ENCODE measurements around the gene ADGRG4.
"Not testable (repeated sequence)": the region's sequence is repeated elsewhere in the genome, so short reads cannot be mapped to it uniquely, and the experiment has no call there.

Gene ADGRG4

DNA sequence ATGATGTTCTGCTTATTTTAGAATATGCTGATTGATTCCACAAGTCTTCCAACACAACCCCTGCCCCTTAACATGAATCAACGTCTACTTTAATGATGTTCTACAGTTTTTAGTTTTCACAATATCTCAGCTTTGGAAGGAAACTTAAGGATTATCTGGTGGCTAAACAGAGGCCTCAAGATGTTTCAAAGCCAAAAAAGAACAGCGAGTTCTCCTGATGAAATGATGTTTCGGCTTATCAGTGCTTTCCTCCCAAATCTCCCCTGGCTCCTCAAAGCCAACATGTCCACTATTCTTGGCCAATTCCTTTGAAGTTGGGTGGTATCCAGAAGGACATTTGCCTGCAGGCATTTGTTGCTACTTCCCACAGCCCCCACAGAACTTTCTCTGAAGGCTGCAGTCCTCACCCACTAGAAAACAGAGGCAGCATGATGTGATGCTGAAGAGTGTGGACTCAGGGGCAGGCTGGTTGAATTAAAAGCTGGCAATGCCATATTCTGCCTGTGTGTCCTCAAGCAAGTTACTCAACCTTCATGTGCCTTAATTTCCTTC is 87.3 kb downstream of the ADGRG4 start:
- DNase-seq (ENCODE audit: low read depth): no peak

GRCh38 chrX:136390921-136391320 is 90.2 kb downstream of the ADGRG4 start:
- no peak for DNase-seq (ENCODE audit: low read depth)

DNA sequence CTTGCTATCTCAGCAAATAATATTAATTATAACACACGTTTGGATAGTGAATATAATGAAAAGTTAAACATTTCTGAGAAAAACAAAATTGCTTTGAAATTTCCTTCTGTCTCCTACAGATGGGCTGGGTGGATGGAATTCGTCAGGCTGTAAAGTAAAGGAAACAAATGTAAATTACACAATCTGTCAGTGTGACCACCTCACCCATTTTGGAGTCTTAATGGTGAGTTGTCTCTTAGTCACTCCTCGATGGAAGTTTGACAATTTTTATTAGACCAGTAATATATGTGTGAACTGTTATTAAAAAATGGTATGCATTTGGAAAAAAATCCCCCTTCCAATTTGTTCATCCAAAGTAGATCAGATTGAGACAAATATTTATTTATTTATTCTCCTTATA is 94.5 kb downstream of the ADGRG4 start:
- DNase-seq (ENCODE audit: low read depth): no peak

DNA sequence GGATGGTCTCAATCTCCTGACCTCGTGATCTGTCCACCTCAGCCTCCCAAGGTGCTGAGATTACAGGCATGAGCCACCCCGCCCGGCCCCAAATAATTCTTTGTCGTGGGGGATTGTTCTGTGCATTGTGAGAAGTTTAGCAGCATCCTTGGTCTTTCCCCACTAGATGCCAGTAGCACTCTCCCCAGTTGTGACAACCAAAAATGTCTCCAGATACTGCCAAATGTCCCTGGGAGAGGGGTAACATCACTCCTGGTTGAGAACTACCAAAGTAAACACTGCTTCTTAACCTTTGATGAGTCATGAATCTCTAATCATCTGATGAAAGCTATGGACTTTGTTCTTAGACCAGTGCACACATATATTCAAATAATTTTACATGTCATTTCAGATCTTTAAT is 96.2 kb downstream of the ADGRG4 start:
- DNase-seq (ENCODE audit: low read depth): no peak

- DNase-seq (ENCODE audit: low read depth): no peak
Observed at GRCh38 chrX:136405126-136405525, 104.4 kb downstream of the ADGRG4 start.

GRCh38 chrX:136417806-136418205 is 117.0 kb downstream of the ADGRG4 start:
- DNase-seq (ENCODE audit: low read depth): no peak

DNA sequence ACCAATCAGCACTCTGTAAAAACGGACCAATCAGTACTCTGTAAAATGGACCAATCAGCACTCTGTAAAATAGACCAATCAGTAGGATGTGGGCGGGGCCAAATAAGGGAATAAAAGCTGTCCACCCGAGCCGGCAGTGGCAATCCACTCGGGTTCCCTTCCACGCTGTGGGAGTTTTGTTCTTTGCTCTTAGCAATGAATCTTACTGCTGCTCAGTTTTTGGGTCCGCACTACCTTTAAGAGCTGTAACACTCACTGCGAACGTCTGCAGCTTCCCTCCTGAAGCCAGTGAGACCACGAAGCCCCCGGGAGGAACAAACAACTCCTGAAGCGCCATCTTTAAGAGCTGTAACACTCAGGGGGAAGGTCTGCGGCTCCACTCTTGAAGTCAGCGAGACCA is 120.6 kb downstream of the ADGRG4 start:
- DNase-seq (ENCODE audit: low read depth): no peak

- DNase-seq (ENCODE audit: low read depth): no peak
Observed at GRCh38 chrX:136423724-136424123, 123.0 kb downstream of the ADGRG4 start.

GRCh38 chrX:136425996-136426395 is 125.2 kb downstream of the ADGRG4 start:
- no peak for DNase-seq (ENCODE audit: low read depth)

- no peak for DNase-seq (ENCODE audit: low read depth)
Observed at GRCh38 chrX:136431625-136432024, 130.9 kb downstream of the ADGRG4 start.

GRCh38 chrX:136437774-136438173 is 137.0 kb downstream of the ADGRG4 start:
- DNase-seq (ENCODE audit: low read depth): no peak

GRCh38 chrX:136438192-136438591 is 137.4 kb downstream of the ADGRG4 start:
- no peak for DNase-seq (ENCODE audit: low read depth)

DNA sequence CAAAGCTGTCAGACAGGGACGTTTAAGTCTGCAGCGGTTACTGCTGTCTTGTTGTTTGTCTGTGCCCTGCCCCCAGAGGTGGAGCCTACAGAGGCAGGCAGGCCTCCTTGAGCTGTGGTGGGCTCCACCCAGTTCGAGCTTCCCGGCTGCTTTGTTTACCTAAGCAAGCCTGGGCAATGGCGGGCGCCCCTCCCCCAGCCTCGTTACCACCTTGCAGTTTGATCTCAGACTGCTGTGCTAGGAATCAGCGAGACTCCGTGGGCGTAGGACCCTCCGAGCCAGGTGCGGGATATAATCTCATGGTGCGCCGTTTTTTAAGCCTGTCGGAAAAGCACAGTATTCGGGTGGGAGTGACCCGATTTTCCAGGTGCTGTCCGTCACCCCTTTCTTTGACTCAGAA is 144.9 kb downstream of the ADGRG4 start:
- not testable (repeated sequence) for DNase-seq (ENCODE audit: low read depth)

GRCh38 chrX:136446208-136446607 is 145.4 kb downstream of the ADGRG4 start:
- DNase-seq (ENCODE audit: low read depth): no peak

DNA sequence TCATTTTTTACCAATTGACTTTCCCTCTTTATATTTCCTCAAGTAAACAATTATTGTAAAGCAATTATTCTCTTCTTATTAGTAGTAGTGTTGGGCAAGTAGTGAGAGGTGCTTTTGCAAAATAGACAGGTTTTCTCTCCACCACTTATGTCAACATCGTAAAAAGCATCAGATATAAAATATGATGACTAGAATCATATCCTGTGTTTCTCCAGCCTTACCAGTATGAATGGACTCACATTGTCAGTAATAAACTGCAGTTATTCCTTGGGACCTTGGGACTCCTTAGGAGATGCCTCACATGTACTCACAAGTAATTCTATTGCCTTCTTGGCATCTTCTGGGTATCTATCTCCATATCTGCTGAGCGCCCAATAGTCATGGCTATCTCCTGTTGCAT is 146.5 kb downstream of the ADGRG4 start:
- DNase-seq (ENCODE audit: low read depth): no peak

- no peak for DNase-seq (ENCODE audit: low read depth)
Observed at GRCh38 chrX:136447968-136448367, 147.2 kb downstream of the ADGRG4 start.

DNA sequence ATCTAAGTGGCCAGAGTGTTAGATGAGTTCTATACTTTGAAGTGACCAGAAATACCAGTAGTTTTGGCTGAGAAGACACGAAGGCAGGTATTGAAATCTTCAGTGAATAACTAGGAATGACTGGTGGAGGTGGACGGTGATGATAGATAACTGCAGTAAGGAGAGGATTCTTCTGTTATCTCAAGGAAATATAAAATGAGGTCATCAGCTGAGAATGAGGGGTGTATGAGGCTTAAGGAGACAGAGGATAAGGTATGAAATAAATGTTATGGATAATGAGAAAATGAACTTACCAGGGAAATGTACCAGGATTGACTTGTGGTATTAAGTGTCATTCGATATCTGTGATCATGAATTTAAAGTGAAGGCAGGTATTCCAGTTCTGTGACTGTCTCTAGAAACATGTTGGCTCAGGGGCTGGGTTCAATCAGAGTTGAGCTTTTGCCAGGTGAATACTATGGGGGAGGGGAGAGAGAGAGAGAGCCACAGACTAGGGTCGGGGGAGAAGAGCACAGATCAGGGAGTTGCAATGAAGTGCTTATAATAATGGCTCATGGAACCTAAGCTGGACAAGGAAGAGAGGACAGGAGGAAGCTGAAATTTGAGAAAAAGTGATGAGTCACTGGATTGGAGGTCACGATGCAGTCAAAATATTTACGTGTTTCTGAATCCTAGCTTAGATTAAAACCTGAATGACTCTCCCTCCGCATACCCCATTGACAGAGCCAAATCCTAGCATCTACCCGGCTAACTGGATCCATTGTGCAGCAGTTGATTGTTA is 149.5 kb downstream of the ADGRG4 start:
- no peak for DNase-seq (ENCODE audit: low read depth)

DNA sequence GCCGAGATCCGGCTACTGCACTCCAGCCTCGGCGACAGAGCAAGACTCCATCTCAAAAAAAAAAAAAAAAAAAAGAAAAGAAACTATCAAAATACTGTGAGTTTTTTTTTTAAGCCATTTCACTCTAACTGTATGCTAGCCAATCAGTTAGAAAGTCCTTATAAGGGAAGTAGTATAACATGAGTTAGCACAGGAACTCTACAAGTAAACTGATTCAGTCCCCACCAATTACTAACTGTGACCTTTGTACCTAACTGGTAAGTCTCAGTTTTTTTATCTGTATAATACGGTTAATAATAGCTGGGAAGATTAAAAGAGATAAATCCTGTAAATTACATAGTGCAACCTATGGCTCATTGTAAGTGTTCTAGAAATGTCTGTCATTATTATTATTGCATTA is 151.9 kb downstream of the ADGRG4 start:
- DNase-seq (ENCODE audit: low read depth): no peak

GRCh38 chrX:136453114-136453513 is 152.4 kb downstream of the ADGRG4 start:
- DNase-seq (ENCODE audit: low read depth): no peak

DNA sequence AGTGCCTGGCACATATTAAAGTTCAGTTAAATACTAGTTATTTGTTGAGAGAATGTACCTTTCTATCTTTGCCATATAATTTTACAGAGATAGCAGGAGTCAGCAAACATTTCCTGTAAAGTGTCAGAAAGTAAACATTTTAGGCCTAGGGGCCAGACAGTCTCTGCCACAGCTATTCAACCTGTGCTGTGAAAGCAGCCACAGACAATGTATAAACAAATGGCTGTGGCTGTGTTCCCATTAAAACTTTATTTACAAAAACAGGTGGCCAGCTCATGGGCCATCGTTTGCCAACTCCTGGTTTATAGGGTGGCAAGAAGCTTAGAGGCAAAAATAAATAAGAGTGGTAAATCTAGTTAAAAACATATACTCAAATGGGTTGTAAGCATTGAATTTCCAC is 153.0 kb downstream of the ADGRG4 start:
- no peak for DNase-seq (ENCODE audit: low read depth)

DNA sequence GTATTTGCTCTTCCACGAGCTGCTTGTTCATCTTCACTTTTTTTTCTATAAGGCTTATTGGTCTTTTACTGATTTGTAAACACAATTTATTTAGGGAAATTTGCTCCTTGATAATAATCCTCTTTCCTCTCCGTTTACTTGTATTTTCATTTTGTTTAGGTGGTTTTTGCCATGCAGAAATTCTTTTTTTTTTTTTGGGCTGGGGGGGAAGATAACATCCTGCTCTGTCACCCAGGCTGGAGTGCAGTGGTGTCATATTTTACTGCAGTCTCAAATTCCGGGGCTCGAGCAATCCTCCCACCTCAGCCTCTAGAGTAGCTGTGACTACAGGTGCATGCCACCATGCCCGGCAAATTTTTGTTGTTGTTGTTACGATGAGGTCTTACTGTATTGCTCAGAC is 155.4 kb downstream of the ADGRG4 start:
- DNase-seq (ENCODE audit: low read depth): no peak

DNA sequence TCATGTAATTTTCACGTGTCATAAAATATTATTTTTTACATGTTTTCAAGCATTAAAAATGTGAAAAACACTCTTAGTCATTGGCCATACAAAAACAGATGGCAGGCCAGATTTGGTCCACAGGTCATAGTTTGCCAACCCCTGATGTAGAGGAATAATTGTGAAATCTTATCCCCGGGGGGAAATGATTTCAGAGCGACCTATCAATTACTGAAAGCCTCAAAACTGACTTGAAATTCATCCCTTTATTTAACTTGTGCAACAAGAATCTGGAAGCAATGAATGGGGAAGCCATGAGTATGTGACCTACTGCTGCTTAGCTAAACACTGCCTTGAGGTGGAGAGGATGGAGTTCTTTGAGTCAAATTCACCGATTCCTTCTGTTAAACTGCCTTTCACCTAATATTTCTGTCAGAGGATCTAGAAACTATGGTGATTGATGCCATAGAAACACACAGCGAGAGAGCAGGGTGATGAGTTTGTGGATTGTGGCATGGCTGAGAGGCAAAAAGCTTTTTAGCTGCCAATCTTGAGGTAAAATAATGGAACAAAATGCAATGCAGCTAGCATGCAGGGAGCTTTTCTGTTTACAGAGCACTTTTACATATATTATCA is 156.6 kb downstream of the ADGRG4 start:
- no peak for DNase-seq (ENCODE audit: low read depth)

- DNase-seq (ENCODE audit: low read depth): no peak
Observed at GRCh38 chrX:136464589-136464988, 163.8 kb downstream of the ADGRG4 start.
